Measurements from ENCODE around the gene NFATC2IP. TPM values are rescaled to one million over a fixed set of nuclear protein-coding genes. Genes with fewer than 3 reads are reported as not detected.

The NFATC2IP gene
- total and polyA plus RNA-seq, 9 of the 15 experiments (the other 6 are each of a cell fraction or from before 2014, with no cell fraction given), result 15.6 to 106 (median 46.9) TPM

DNA sequence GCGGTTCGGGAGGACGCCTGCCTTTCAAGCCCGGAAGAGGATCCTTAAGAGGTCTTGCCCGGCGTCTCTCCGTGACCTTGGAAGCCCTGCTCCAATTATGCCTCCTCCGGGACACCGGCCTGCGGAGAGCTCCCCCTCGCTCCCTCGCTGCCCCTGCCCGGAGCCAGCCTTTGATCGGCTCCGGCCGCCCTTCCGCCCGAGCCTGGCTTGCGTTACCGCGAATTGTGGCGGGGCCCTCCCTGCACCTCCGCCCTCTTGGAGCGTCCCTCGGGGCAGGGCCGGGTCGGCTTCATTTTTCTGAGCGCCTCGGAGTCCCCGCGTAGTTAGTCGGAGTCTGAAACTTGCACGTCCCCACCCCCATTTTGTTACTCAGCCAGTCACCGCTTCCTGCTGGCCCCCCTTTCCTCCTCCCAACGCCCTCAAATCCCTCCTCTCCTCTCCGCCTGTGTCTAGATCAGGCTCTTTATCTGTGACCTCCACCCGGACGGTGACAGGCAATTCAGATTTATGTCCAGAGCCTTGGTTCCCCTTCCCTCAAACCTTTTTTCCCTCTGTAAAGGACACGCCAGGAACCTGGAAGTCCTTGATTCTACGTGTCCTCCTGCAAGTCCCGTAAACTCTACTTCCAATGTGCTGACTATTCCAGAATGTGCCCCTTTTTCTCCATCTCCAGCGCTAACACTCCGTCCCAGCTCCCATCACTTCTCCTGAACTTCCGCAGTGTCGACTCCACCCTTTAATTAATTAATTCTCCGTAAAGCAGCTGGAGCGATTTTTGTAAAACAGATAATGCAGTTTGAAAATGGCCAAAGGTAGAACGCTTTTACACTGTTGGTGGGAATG is 25.1 kb upstream of the NFATC2IP start (continued):
- TF ChIP-seq FOXM1 (IDR thresholded peaks at IDR 0.05; ENCODE audit: low read depth), result peak; percentile 82
- no peak for TF ChIP-seq FOXM1 (CRISPR knock-in tag; IDR thresholded peaks at IDR 0.05; ENCODE audit: low read depth)
- peak; percentile 70; the same call in 1 of the 2 replicates for TF ChIP-seq PHB2 (IDR thresholded peaks at IDR 0.05; ENCODE audit: low read depth)
- no peak for TF ChIP-seq GTF2F1 (IDR thresholded peaks at IDR 0.05; ENCODE audit: low read depth, low read length)
- no peak for TF ChIP-seq PTRF (tag; IDR thresholded peaks at IDR 0.05)
- no peak for TF ChIP-seq TGIF2 (CRISPR knock-in tag; IDR thresholded peaks at IDR 0.05)
- TF ChIP-seq POLR2AphosphoS5 (IDR thresholded peaks at IDR 0.05; ENCODE audit: control insufficient read depth, insufficient read depth, low read depth, low read length), result peak; percentile 75; the same call in 1 of the 2 replicates
- no peak for TF ChIP-seq TCFL5 (CRISPR knock-in tag; conservative IDR thresholded peaks at IDR 0.05)
- no peak for TF ChIP-seq ELK3 (CRISPR knock-in tag; IDR thresholded peaks at IDR 0.05)
- peak; percentile 91 for TF ChIP-seq MTA2 (IDR thresholded peaks at IDR 0.05; ENCODE audit: low read depth)
- TF ChIP-seq SNRNP70 (optimal IDR thresholded peaks at IDR 0.05; ENCODE audit: low read depth, low read length), result no peak
- TF ChIP-seq ZBTB26 (CRISPR knock-in tag; IDR thresholded peaks at IDR 0.05), result no peak
- peak; percentile 93 for TF ChIP-seq TAL1 (IDR thresholded peaks at IDR 0.05)
- TF ChIP-seq CEBPB (tag; IDR thresholded peaks at IDR 0.05), result no peak
- TF ChIP-seq POLR3A (IDR thresholded peaks at IDR 0.05; ENCODE audit: borderline replicate concordance, extremely low read depth, insufficient read depth, insufficient read length), result no peak
- TF ChIP-seq PHB (CRISPR knock-in tag; IDR thresholded peaks at IDR 0.05), result no peak
- TF ChIP-seq HDAC2 (IDR thresholded peaks at IDR 0.05), result peak; percentile 99
- TF ChIP-seq BDP1 (IDR thresholded peaks at IDR 0.05; ENCODE audit: insufficient read depth, insufficient read length), result no peak
- no peak for TF ChIP-seq JUNB (CRISPR knock-in tag; conservative IDR thresholded peaks at IDR 0.05)
- no peak for TF ChIP-seq ID3 (CRISPR knock-in tag; IDR thresholded peaks at IDR 0.05)
- TF ChIP-seq ID3 (tag; IDR thresholded peaks at IDR 0.05), result no peak
- peak; percentile 59 for TF ChIP-seq DACH1 (IDR thresholded peaks at IDR 0.05; ENCODE audit: partially characterized antibody)
- TF ChIP-seq, protein P1, sequence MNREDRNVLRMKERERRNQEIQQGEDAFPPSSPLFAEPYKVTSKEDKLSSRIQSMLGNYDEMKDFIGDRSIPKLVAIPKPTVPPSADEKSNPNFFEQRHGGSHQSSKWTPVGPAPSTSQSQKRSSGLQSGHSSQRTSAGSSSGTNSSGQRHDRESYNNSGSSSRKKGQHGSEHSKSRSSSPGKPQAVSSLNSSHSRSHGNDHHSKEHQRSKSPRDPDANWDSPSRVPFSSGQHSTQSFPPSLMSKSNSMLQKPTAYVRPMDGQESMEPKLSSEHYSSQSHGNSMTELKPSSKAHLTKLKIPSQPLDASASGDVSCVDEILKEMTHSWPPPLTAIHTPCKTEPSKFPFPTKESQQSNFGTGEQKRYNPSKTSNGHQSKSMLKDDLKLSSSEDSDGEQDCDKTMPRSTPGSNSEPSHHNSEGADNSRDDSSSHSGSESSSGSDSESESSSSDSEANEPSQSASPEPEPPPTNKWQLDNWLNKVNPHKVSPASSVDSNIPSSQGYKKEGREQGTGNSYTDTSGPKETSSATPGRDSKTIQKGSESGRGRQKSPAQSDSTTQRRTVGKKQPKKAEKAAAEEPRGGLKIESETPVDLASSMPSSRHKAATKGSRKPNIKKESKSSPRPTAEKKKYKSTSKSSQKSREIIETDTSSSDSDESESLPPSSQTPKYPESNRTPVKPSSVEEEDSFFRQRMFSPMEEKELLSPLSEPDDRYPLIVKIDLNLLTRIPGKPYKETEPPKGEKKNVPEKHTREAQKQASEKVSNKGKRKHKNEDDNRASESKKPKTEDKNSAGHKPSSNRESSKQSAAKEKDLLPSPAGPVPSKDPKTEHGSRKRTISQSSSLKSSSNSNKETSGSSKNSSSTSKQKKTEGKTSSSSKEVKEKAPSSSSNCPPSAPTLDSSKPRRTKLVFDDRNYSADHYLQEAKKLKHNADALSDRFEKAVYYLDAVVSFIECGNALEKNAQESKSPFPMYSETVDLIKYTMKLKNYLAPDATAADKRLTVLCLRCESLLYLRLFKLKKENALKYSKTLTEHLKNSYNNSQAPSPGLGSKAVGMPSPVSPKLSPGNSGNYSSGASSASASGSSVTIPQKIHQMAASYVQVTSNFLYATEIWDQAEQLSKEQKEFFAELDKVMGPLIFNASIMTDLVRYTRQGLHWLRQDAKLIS (CRISPR knock-in tag; IDR thresholded peaks at IDR 0.05), result 0 out of 2 replicates have a peak, but pooled peaks have one; percentile 60
- TF ChIP-seq SREBF2 (CRISPR knock-in tag; IDR thresholded peaks at IDR 0.05), result no peak

All from K562 (cell line).